ENCODE measurements around the gene ADAMTS17. TPM values are rescaled to one million over a fixed set of nuclear protein-coding genes. Genes with fewer than 3 reads are reported as not detected.

The ADAMTS17 gene
- total and polyA plus RNA-seq, 8 donors: 4.2 to 16.4 (median 10.8) TPM

- H3K4me3 ChIP-seq: no peak overlapping the region
- no peak overlapping the region for H3K27ac ChIP-seq
- H3K9me3 ChIP-seq: no peaks in the 10 kb centered on the region
- peaks cover 0 to 10% (median 4%) of the 10 kb centered on the region in 3 donors for H3K4me1 ChIP-seq
- ATAC-seq (no peak), FAIRE-seq (no peak), DNase-seq (no peak)
- no peaks in the 10 kb centered on the region for H3K27me3 ChIP-seq
- H3K36me3 ChIP-seq: no peaks in the 10 kb centered on the region
- TF ChIP-seq CTCF (IDR thresholded peaks at IDR 0.05): no peak
- WGBS, 2 donors: 96% methylated on average over 11 of the region's 11 CpGs
- intact Hi-C loops (cut with DNase I): no loop called here
Measured at GRCh38 chr15:100058458-100058857, 283.3 kb downstream of the ADAMTS17 start.

GRCh38 chr15:100057281-100057680, 284.5 kb downstream of the ADAMTS17 start:
- Histone ChIP-seq H3K36me3 (no peaks in the 10 kb centered on the region), H3K4me1 (peaks cover 0 to 10% (median 4%) of the 10 kb centered on the region in 3 donors), H3K9me3 (no peaks in the 10 kb centered on the region), H3K27me3 (no peaks in the 10 kb centered on the region), H3K4me3 (no peak overlapping the region), H3K27ac (no peak overlapping the region)
- DNase-seq (no peak), FAIRE-seq (no peak), ATAC-seq (no peak)
- TF ChIP-seq CTCF (IDR thresholded peaks at IDR 0.05): no peak
- WGBS, 2 donors: 97% methylated on average over 8 of the region's 8 CpGs
- intact Hi-C loops (cut with DNase I): no loop called here

GRCh38 chr15:100056411-100057072, 285.2 kb downstream of the ADAMTS17 start:
- no peak overlapping the region for H3K27ac ChIP-seq
- H3K4me3 ChIP-seq: no peak overlapping the region
- no peak for DNase-seq
- WGBS, 2 donors: 97 to 98% methylated on average over 14 of the region's 14 CpGs
- ATAC-seq: no peak
- intact Hi-C loops (cut with DNase I): no loop called here
- H3K4me1 ChIP-seq: peaks cover 0 to 10% (median 4%) of the 10 kb centered on the region in 3 donors
- FAIRE-seq: no peak
- H3K36me3 ChIP-seq: no peaks in the 10 kb centered on the region
- TF ChIP-seq CTCF (IDR thresholded peaks at IDR 0.05): no peak
- H3K9me3 ChIP-seq: no peaks in the 10 kb centered on the region
- no peaks in the 10 kb centered on the region for H3K27me3 ChIP-seq

GRCh38 chr15:100055821-100056220, 286.0 kb downstream of the ADAMTS17 start:
- no peak for DNase-seq
- 92 to 94% methylated on average over 2 of the region's 2 CpGs for WGBS, 2 donors
- Histone ChIP-seq H3K4me1 (peaks cover 0 to 7% (median 2%) of the 10 kb centered on the region in 3 donors), H3K36me3 (no peaks in the 10 kb centered on the region), H3K9me3 (no peaks in the 10 kb centered on the region), H3K27me3 (no peaks in the 10 kb centered on the region), H3K27ac (no peak overlapping the region), H3K4me3 (no peak overlapping the region)
- ATAC-seq: no peak
- no peak for TF ChIP-seq CTCF (IDR thresholded peaks at IDR 0.05)
- intact Hi-C loops (cut with DNase I): no loop called here
- FAIRE-seq: no peak

- DNase-seq: no peak
- H3K36me3 ChIP-seq: no peaks in the 10 kb centered on the region
- ATAC-seq: no peak
- H3K4me1 ChIP-seq: no peaks in the 10 kb centered on the region
- TF ChIP-seq CTCF (IDR thresholded peaks at IDR 0.05): no peak
- 80 to 81% methylated on average over 7 of the region's 7 CpGs for WGBS, 2 donors
- H3K9me3 ChIP-seq: no peaks in the 10 kb centered on the region
- FAIRE-seq: no peak
- no peak overlapping the region for H3K27ac ChIP-seq
- no peaks in the 10 kb centered on the region for H3K27me3 ChIP-seq
- intact Hi-C loops (cut with DNase I): no loop called here
- H3K4me3 ChIP-seq: no peak overlapping the region
Measured at GRCh38 chr15:100054539-100054938, 287.2 kb downstream of the ADAMTS17 start.
